Uterus (tissue), 4 donors: ENCODE measurements around the gene C1QB. TPM values are rescaled to one million over a fixed set of nuclear protein-coding genes. Genes with fewer than 3 reads are reported as not detected.

Experiments
- DNase-seq, 2 donors: peaks; one replicate each; pipeline ENCODE4 v3.0.0-alpha.2; 2019 to 2020
- H3K27ac ChIP-seq, 2 donors: fragments of 200-600 bp; sonication (generic); 1 replicate in 1 of 2; 2 replicates in 1 of 2; pipeline ENCODE4 v1.5.1; 2016 to 2018
- H3K27me3 ChIP-seq, 2 donors: fragments of 200-600 bp; sonication (generic); one replicate each; pipeline ENCODE4 v1.5.1; 2018 to 2019; ENCODE audit warnings: control low read depth in 1 of 2
- H3K36me3 ChIP-seq, 2 donors: fragments of 200-600 bp; sonication (generic); one replicate each; pipeline ENCODE4 v1.5.1; 2019; ENCODE audit warnings: control low read depth in 1 of 2
- H3K4me1 ChIP-seq, 2 donors: fragments of 200-600 bp; sonication (generic); one replicate each; pipeline ENCODE4 v1.5.1; 2018 to 2019; ENCODE audit warnings: control low read depth in 1 of 2
- H3K4me3 ChIP-seq, 2 donors: fragments of 200-600 bp; sonication (generic); 1 replicate in 1 of 2; 2 replicates in 1 of 2; pipeline ENCODE4 v1.5.1; 2018 to 2019; ENCODE audit warnings: mild to moderate bottlenecking in 1 of 2
- H3K9me3 ChIP-seq, 2 donors: fragments of 200-600 bp; sonication (generic); one replicate each; pipeline ENCODE4 v1.5.1; 2019; ENCODE audit warnings: control low read depth in 1 of 2
- CTCF ChIP-seq, 4 experiments: fragments of 200-600 bp in 2 of 4; fragments of 450-650 bp in 2 of 4; sonication (generic) in 2 of 4; IDR thresholded peaks; one replicate each; pipeline ENCODE4 v1.5.1; 2016 to 2019; ENCODE audit warnings: antibody characterized with exemption in 4 of 4, mild to moderate bottlenecking in 2 of 4, moderate library complexity in 1 of 4
- POLR2A ChIP-seq, 2 donors: fragments of 450-650 bp; IDR thresholded peaks; one replicate each; pipeline ENCODE4 v1.6.1; 2016; ENCODE audit warnings: antibody characterized with exemption in 2 of 2, mild to moderate bottlenecking in 1 of 2, moderate library complexity in 1 of 2
- intact Hi-C: fragments of 100-400 bp; cut with DNase I; formaldehyde crosslinking; loops from one replicate; pipeline ENCODE4 v1.15.1; 2023; ENCODE audit warnings: low total_unique reads
- total RNA-seq, 4 donors: library from RNA; depleted of rRNA in 3 of 4; stranded (reverse); fragments of >200 nt in 3 of 4; gene quantifications; one replicate each; pipeline versions ENCODE4 v1.1.0 to v1.2.4, GENCODE V29; 2014 to 2023
- donor health status: DM: yes; HTN: yes; CAD: no.

The C1QB gene
- total RNA-seq, 4 donors from 2014 or later, result 22.3 to 183 (median 32.0) TPM

GRCh38 chr1:22643381-22643780, 9.7 kb upstream of the C1QB start, which contains the start of gene C1QC:
Gene C1QC (plus strand): TSS chr1:22643633. CDS start chr1:22644024, 391 bp downstream.
- no peaks in the 10 kb centered on the region for H3K9me3 ChIP-seq
- H3K4me3 ChIP-seq, result no peak within 1 kb of the TSS
- H3K4me1 ChIP-seq, result no peaks in the 10 kb centered on the region
- no peak within 1 kb of the TSS for H3K27ac ChIP-seq
- intact Hi-C loops, result loop anchor here (5.0 kb wide), 1 partner anchor 226 kb away; no protein-coding TSS in a partner anchor
- H3K36me3 ChIP-seq, result no peaks in the 10 kb centered on the region
- no peaks in the 10 kb centered on the region for H3K27me3 ChIP-seq
- TF ChIP-seq CTCF (IDR thresholded peaks at IDR 0.05) (no peak), POLR2A (IDR thresholded peaks at IDR 0.05) (no peak)
- no peak for DNase-seq

- H3K9me3 ChIP-seq, result no peaks in the 10 kb centered on the region
- H3K4me1 ChIP-seq, result no peaks in the 10 kb centered on the region
- H3K4me3 ChIP-seq, result no peak overlapping the region
- H3K36me3 ChIP-seq, result no peaks in the 10 kb centered on the region
- no peak for TF ChIP-seq POLR2A (IDR thresholded peaks at IDR 0.05)
- no peak for TF ChIP-seq CTCF (IDR thresholded peaks at IDR 0.05)
- no peak for DNase-seq
- intact Hi-C loops, result loop anchor here (5.0 kb wide), 1 partner anchor 227 kb away; no protein-coding TSS in a partner anchor
- no peaks in the 10 kb centered on the region for H3K27me3 ChIP-seq
- no peak overlapping the region for H3K27ac ChIP-seq
These were observed 9.1 kb upstream of the C1QB start for GRCh38 chr1:22643928-22644327.

- H3K4me3 ChIP-seq, result no peak overlapping the region
- H3K4me1 ChIP-seq, result no peaks in the 10 kb centered on the region
- H3K36me3 ChIP-seq, result no peaks in the 10 kb centered on the region
- no peak for DNase-seq
- no peaks in the 10 kb centered on the region for H3K9me3 ChIP-seq
- TF ChIP-seq CTCF (IDR thresholded peaks at IDR 0.05), result no peak
- TF ChIP-seq POLR2A (IDR thresholded peaks at IDR 0.05), result no peak
- H3K27ac ChIP-seq, result no peak overlapping the region
- H3K27me3 ChIP-seq, result no peaks in the 10 kb centered on the region
- intact Hi-C loops, result no loop called here
These were observed 7.1 kb upstream of the C1QB start for GRCh38 chr1:22645931-22646330.

GRCh38 chr1:22646384-22646783, 6.7 kb upstream of the C1QB start:
- H3K9me3 ChIP-seq, result no peaks in the 10 kb centered on the region
- no peaks in the 10 kb centered on the region for H3K4me1 ChIP-seq
- H3K36me3 ChIP-seq, result no peaks in the 10 kb centered on the region
- H3K27ac ChIP-seq, result no peak overlapping the region
- H3K27me3 ChIP-seq, result no peaks in the 10 kb centered on the region
- no peak for DNase-seq
- no peak overlapping the region for H3K4me3 ChIP-seq
- TF ChIP-seq CTCF (IDR thresholded peaks at IDR 0.05), result no peak
- intact Hi-C loops, result no loop called here

GRCh38 chr1:22650089-22650693, 2.8 kb upstream of the C1QB start:
- TF ChIP-seq POLR2A (IDR thresholded peaks at IDR 0.05), result no peak
- TF ChIP-seq CTCF (IDR thresholded peaks at IDR 0.05), result no peak
- no peak overlapping the region for H3K4me3 ChIP-seq
- intact Hi-C loops, result no loop called here
- no peaks in the 10 kb centered on the region for H3K27me3 ChIP-seq
- H3K4me1 ChIP-seq, result no peaks in the 10 kb centered on the region
- H3K36me3 ChIP-seq, result no peaks in the 10 kb centered on the region
- DNase-seq, result no peak
- H3K27ac ChIP-seq, result no peak overlapping the region
- H3K9me3 ChIP-seq, result no peaks in the 10 kb centered on the region
